ENCODE measurements around the gene PTF1A.

Gene PTF1A

GRCh38 chr10:23187155-23187554 is 5.0 kb upstream of the PTF1A start:
- no peak for DNase-seq (ENCODE audit: low read depth)

GRCh38 chr10:23189024-23189423 is 3.1 kb upstream of the PTF1A start:
- DNase-seq (ENCODE audit: low read depth) = no peak

DNA sequence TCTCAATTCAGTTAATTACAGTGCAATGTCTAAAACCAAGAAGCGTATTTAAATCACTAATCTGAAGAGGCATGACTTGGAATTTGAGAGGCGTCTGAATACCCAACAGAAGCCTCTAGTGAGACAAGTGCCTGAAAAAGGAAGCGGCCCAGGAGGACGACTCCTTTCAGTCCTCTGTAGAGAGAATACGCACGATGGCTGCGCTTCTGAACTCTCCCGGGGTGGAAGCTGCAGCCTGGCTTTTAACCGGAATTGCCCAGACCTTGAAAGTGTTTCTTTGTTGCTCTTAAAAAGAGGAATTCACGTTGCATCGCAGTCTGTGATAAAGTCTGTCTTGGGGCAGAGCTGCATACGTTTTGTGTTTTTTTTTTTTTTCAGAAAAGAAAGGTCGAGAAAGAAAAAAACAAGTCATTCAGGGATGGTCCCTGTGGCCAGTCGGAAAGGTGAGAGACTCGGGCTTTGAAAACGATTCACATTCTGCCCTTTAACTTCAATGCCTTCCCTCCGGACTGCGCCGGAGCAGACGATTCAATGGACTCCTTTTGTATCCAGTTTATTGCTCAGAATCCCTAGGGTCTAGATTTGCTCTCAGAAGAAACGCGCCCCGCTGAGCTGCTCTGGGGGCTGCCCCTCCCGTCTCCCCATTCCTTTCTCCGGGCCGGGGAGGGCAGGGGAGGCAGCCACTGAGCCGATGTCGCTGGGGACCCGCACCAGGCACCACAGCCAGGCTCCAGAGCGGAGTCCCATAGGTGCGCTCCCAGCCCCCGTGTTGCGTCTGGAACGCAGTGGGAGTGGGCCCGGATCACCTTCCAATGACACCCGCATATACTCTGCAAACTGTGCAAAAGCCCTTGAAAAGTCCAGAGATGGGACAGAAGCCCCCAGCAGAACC is 994 bp upstream of the PTF1A start:
- no peak for DNase-seq (ENCODE audit: low read depth)

DNA sequence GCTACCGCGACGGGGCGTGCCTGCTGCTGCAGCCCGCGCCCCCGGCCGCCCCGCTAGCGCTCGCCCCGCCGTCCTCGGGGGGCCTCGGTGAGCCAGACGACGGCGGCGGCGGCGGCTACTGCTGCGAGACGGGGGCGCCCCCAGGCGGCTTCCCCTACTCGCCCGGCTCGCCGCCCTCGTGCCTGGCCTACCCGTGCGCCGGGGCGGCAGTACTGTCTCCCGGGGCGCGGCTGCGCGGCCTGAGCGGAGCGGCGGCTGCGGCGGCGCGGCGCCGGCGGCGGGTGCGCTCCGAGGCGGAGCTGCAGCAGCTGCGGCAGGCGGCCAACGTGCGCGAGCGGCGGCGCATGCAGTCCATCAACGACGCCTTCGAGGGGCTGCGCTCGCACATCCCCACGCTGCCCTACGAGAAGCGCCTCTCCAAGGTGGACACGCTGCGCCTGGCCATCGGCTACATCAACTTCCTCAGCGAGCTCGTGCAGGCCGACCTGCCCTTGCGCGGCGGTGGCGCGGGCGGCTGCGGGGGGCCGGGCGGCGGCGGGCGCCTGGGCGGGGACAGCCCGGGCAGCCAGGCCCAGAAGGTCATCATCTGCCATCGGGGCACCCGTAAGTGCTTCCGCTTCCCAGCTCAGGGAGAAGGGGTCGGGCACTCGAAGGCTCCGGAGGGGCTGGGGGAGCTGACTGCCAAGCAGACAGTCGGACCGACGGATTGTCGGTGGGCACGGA is 761 bp downstream of the PTF1A start:
- DNase-seq (ENCODE audit: low read depth) = no peak

- DNase-seq (ENCODE audit: low read depth) = no peak
These were observed 1.4 kb downstream of the PTF1A start for GRCh38 chr10:23193435-23194074.

DNA sequence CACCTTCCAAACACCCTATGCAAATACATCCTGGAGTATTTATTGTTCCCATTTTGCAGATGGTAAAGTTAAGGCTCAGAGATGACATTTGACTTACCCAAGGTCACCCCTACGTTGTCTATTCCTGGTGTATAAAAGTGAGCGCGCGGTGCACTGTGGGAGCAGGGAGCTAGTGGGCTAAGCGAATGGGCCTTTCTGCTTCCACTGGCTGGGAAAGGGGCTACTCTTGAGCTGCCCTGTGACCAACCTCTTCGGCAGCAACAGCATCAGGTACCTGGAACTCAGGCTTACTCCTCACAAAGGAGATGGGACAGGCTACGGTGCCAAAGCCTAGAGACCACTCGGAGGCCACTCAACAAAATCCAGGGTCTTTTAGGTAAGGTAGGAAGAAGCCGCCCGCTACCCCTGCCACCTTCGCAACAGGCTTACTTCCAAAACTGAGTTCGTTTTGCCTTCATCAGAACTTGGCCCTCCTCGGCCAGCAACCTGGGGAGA is 2.4 kb downstream of the PTF1A start:
- no peak for DNase-seq (ENCODE audit: low read depth)

DNA sequence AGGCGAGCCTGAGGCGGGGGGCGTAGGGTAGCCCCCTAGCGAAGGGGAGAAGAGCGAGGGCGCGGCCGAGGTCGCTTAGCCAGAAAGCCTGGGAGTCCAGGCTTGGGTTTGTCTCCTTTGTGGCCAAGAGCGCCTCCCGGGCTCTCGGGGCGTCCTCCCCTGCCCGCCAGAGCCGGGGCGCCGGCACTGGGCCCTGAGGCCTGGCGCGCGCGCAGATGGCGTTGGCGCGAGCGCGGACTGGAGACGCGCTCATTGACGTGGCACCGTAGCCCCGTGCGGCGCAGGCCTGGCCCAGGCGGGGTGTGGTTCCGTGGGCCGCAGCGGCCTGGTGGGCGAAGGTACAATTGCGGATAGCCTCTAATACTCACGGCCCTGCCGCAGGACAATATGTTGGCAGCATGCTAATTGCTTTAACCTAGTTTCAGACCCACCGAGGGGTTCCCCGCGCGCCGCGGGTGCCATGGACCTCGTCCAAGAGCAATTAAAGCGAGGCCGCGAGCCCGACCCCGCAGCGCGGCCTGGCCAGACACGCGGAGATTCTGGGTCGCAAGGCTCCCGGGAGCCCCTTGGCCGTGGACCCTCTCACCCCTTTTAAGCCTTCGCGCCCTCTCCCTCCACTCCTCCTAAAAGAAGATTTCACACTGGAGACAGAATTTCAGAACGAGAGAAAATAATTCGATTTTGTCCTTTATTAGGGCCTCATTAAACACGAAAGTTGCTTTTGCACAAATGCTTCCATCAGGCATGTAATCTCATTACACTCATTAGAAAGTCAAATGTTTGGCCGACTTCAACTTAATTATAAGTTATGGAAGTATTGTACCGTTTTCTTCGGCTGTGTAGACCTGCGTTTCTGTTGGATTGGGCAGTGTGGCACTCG is 3.1 kb downstream of the PTF1A start:
- DNase-seq (ENCODE audit: low read depth) = no peak

GRCh38 chr10:23195846-23196600 is 3.9 kb downstream of the PTF1A start:
- no peak for DNase-seq (ENCODE audit: low read depth)

- DNase-seq (ENCODE audit: low read depth) = no peak
These were observed 4.8 kb downstream of the PTF1A start for GRCh38 chr10:23196915-23197314.

DNA sequence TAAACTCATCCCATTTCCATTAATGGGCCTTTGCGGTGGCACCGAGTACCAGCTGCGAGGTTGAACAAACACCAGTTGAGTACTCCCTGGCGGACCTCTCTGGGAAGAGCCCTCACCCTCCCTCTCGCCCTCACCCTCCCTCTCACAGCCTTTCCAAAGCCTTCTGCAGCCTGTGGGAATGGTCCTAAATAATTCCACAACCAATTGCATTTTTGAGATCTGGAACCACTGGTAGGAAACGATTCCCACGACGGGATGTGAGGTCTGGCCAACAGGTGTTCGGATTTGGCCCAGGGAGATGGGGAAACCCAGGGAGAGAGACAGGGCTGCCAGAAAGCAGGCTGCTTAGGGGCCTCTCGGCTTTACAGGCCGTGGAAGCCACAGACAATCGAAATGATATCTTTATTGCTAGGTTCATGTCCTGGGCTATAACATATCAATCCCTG is 5.3 kb downstream of the PTF1A start:
- no peak for DNase-seq (ENCODE audit: low read depth)

- DNase-seq (ENCODE audit: low read depth) = no peak
These were observed 6.5 kb downstream of the PTF1A start for GRCh38 chr10:23198610-23198939.

GRCh38 chr10:23198940-23199767 is 7.0 kb downstream of the PTF1A start:
- no peak for DNase-seq (ENCODE audit: low read depth)

- DNase-seq (ENCODE audit: low read depth) = no peak
These were observed 7.8 kb downstream of the PTF1A start for GRCh38 chr10:23199768-23200511.

GRCh38 chr10:23200586-23200985 is 8.5 kb downstream of the PTF1A start:
- DNase-seq (ENCODE audit: low read depth) = no peak

GRCh38 chr10:23200997-23201652 is 9.0 kb downstream of the PTF1A start:
- DNase-seq (ENCODE audit: low read depth) = no peak

- no peak for DNase-seq (ENCODE audit: low read depth)
These were observed 9.7 kb downstream of the PTF1A start for GRCh38 chr10:23201837-23202236.

DNA sequence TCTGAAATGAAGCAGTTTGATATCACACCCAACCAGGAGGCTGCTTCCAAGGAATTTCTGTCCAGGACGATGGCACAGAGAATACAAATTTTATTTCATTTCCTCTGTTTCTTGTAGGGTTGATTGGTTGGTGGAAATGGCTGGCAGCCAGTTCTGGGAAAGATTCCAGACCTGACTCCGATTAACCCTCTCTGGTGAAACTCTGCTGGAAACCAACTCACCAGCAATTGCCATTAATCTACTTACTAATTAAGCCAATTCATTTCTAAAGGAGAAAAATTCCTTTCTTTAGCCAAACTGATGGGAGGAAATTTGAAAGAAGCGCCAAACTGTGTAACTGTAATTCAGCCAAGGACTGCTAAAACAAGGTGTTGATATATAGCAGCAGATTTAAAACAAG is 10.7 kb downstream of the PTF1A start:
- DNase-seq (ENCODE audit: low read depth) = no peak

GRCh38 chr10:23203369-23204325 is 11.5 kb downstream of the PTF1A start:
- no peak for DNase-seq (ENCODE audit: low read depth)
